Fibroblast of mammary gland (primary cell): ENCODE results near the gene OMP.

Source experiments
- DNase-seq: peaks from one replicate; pipeline ENCODE4 v3.0.0-alpha.2; 2010; ENCODE audit warnings: low read depth
- H3K4me3 ChIP-seq: 2 replicates; pipeline ENCODE4 v1.5.1; 2011; ENCODE audit warnings: low read depth, mild to moderate bottlenecking, low read length, moderate library complexity; ENCODE audit not compliant: control insufficient read depth
- TF ChIP-seq, protein P1 (sequence below): conservative IDR thresholded peaks from 2 replicates; pipeline ENCODE4 v1.5.1; 2011; ENCODE audit warnings: low read depth, low read length, inconsistent platforms; ENCODE audit not compliant: control insufficient read depth, insufficient read depth

The OMP gene

DNA sequence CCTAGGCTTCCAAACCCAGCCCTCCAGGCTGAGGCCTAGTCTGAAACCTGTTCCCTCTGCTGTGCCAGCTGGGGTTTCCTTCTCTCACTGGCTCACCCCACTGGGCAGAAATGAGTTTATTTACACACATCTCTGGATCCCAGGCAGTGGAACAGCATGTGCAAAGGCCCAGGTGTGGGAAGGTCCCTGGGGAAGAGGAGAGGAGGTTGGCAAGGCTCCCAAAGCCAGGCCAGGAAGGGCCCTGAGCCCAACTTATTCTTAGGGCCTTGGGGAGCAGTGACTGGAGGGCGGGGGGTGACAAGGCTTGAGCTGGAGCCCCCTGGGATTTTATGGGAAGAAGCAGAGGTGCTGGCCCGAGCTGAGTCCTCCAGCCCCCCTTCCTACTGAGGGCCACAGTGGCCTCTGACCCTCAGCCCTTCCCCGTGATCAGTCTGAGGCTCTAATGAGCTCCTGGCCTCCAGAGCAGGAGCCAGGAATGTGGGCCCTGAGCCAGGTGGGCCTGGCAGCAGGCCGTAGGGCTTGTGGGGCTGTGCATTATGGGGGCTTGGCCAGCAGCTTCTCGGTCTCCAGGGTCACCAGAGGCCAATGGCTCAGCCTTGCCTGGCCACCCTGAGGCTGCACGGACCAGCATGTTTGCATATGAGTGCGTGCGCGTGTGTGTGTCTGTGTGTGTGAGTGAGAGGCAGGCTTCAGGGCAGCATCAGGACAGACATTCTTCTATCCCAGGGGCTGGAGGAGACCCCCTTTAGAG lies 28.3 kb downstream of the OMP start:
- TF ChIP-seq, protein P1, sequence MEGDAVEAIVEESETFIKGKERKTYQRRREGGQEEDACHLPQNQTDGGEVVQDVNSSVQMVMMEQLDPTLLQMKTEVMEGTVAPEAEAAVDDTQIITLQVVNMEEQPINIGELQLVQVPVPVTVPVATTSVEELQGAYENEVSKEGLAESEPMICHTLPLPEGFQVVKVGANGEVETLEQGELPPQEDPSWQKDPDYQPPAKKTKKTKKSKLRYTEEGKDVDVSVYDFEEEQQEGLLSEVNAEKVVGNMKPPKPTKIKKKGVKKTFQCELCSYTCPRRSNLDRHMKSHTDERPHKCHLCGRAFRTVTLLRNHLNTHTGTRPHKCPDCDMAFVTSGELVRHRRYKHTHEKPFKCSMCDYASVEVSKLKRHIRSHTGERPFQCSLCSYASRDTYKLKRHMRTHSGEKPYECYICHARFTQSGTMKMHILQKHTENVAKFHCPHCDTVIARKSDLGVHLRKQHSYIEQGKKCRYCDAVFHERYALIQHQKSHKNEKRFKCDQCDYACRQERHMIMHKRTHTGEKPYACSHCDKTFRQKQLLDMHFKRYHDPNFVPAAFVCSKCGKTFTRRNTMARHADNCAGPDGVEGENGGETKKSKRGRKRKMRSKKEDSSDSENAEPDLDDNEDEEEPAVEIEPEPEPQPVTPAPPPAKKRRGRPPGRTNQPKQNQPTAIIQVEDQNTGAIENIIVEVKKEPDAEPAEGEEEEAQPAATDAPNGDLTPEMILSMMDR, result no peak
- no peak overlapping the region for H3K4me3 ChIP-seq
- peak; percentile 60 for DNase-seq

DNA sequence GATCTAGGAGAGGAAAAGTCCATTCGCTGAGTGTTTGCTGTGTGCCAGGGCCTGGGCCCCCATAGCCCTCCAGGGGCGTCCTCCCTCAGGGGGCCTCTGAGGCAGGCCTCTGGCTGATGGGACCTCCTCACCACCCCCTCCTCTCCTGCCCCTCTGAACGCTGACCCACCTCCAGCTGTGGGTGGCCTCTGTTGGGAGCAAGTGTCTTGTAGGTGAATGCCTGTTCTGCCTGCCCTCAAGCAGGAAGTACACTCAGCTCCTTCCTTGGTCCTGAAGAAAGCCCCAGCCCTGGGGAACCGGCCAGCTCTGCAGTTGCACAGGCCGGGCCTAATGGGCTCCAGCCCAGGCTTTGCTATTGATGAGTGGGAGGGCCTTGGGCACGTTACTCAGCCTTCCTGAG lies 28.9 kb downstream of the OMP start:
- no peak for DNase-seq
- H3K4me3 ChIP-seq, result no peak overlapping the region
- TF ChIP-seq, protein P1, result no peak

DNA sequence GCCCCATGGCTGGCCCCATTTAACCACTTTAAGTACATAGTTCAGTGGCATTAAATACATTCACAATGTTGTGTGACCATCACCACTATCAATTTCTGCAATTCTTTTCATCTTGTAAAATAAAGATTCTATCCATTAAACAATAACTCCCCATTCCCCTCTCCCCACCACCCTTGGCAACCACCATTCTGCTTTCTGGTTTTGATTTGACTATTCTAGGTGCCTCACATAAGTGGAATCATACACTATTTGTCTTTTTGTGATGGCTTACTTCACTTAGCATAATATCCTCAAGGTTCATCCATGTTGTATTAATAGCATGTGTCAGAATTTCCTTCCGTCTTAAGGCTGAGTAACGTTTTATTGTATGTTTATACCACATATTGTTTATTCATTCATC lies 32.4 kb downstream of the OMP start:
- H3K4me3 ChIP-seq, result no peak overlapping the region
- no peak for DNase-seq
- TF ChIP-seq, protein P1, result no peak

DNA sequence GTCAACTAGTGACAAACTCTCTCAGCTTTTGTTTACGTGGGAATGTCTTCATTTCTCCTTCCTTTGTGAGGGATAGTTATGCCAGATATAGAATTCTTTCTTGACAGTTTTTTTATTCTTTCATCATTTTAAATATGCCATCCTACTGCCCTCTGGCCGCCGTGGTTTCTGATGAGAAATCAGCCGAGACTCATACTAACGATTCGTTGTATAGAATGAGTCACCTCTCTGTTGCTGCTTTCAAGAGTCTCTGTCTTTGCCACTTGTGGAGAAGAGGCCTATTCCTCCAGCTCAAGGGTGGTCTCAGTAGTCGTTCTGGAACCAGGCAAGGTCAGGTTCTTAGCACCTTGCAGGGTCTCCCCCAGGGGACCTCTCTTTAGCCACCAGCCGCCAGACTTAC lies 33.4 kb downstream of the OMP start:
- DNase-seq, result peak; percentile 51
- TF ChIP-seq, protein P1, result no peak
- H3K4me3 ChIP-seq, result no peak overlapping the region

DNA sequence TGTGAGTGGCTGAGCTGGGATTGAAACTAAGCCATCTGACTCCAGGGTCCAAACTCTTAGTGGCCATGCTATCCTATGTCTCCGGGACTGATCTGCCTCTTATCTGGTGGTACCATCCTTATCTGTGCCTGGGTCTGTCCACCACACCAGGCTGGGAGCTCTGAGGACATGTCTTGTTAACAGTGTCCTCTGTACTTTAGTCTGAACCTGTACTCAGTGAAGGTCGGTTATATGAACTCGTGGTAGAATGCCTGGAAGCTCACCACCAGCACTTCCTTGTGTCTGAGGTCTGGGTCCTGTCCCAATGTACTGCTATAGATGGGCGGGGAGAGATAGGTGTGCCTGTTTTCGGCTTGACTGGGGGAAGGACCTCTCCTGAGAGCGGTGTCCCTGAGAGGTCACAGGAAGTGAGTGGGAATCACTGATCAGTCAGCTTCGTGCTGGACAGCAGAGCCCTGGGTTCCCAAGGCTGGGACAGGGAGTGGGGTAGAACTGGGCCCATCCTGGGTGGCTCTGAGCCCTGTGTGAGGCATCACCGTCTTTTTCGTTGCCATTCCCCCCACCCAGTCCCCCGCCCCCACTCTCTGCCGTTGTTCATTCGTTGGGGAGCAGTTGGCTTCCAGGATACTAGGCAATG lies 34.3 kb downstream of the OMP start:
- no peak for DNase-seq
- H3K4me3 ChIP-seq, result no peak overlapping the region
- TF ChIP-seq, protein P1, result no peak

DNA sequence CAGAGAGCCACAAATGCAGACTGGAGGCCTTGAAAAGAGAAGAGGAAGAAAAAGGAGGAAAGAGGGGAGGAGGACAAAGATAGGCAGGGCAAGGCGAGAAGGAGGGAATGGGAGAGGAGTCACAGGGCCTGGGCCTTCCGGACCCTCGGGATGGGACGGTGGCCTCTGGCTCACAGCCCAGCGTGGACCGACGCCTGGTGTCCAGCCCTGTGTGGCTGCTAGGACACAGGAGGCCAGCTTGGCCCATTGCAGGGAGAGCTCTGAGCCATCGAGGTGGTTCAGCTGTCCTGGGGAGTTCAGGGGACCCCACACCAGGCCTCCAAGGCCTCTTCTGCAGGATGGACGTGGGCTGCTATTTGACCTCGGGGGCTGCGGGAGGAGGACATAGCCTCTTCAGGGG lies 34.8 kb downstream of the OMP start:
- TF ChIP-seq, protein P1, result no peak
- DNase-seq, result no peak
- no peak overlapping the region for H3K4me3 ChIP-seq

DNA sequence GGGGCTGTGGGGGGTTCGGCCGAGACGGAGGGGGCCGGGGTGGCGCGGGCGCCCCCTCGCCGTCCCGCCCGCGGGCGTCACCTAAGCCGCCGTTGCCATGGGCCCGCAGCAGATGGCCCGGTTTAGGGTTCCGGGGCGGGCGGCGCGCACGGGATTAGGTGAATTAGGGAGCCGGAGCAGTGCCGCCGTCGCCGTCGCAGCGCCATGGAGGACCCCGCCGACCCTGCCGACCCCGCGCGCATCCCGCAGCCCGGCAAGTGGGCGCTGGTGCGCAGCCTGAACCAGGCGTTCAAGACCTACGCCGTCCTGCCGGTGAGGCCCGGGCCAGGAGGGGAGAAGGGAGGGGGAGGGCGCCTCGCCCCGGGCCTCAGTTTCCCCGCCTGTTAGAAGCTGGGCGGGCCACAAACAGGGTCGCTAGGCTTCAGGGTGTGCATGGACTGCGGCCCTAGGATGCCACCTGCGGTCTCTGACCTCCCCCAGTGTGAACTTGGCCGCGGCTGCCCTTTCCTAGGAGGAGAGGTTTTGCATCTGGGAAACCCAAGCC lies 35.5 kb downstream of the OMP start:
- DNase-seq, result no peak
- TF ChIP-seq, protein P1, result no peak
- H3K4me3 ChIP-seq, result no peak overlapping the region
